Smooth muscle cell of the umbilical artery (primary cell): ENCODE data around the gene HDAC3. TPM values are rescaled to one million over a fixed set of nuclear protein-coding genes. Genes with fewer than 3 reads are reported as not detected.

Experiments
- total RNA-seq: library from RNA; depleted of rRNA; stranded (reverse); fragments of >200 nt; gene quantifications from 2 replicates; pipeline ENCODE4 v1.2.3, GENCODE V29; 2014

Gene HDAC3
- 44.2 and 49.2 TPM in 2 replicates for total RNA-seq

GRCh38 chr5:141636413-141637122, at the start of gene HDAC3, which contains the start of gene RELL2:
Gene HDAC3, minus strand, starts transcription at chr5:141636849. Its CDS starts 59 bp downstream, at chr5:141636790.
Gene RELL2, plus strand, starts transcription at chr5:141636997. Its CDS starts 1,229 bp downstream, at chr5:141638226.

GRCh38 chr5:141681695-141682641, 45.3 kb upstream of the HDAC3 start, which contains the start of gene ARAP3:
Gene ARAP3, minus strand, starts transcription at chr5:141682230. Its CDS starts 1,744 bp downstream, at chr5:141680486.

DNA sequence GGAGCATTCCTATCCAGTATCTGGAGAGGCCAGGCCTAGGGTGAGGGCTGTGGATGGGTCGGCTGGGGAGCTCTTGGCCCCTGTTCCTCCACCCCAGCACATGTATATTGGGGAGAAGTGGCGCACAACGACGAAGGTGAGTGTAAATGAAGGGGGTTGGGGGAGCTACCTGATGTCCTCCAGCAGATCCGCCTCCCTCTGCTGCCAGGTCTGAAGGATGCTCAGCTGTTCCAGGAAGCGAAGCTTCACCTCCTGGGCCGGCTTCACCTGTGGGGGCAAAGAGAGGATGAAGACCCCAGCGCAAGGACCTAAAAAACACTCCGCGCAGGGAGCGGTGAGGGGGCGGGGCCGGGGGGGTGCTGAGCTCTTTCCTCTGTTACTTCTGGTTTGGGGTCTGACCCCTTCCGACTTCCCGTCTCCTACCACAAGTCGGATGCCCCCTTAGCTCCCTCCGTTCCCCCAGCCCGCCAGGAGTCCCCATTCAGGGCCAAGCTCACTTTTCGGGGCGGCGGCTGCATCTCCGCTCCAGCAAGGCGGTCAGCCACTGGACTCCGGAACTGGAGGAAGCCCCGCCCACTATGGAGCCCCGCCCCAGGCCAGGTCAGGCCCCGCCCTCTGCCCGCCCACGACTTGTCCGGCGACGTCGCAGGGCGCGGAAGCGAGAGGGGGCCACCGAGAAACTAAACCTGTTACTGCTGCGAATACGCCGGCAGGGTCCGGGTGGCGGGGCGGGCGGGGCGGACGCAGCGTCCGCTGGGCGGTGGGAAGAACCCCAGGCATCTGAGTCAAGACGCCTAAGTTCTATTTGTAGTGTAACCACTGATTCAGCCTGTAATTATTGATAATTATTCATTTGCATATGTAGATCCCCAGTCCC, 14.4 kb upstream of the HDAC3 start, which contains the start of gene FCHSD1:
TSS of gene FCHSD1 (minus strand) at position 568 of the 877 bp plus-strand sequence. CDS start at position 518, 50 bp downstream.

GRCh38 chr5:141618804-141619554, 17.7 kb downstream of the HDAC3 start, which contains the start of gene DIAPH1:
Gene DIAPH1, minus strand, starts transcription at chr5:141619000. Its CDS starts 86 bp downstream, at chr5:141618914.

Other genes with a start within 250 kb of the HDAC3 start
- gene PCDHGB4, start 249.2 kb downstream of the HDAC3 start, total RNA-seq: 25.5 and 27.3 TPM in 2 replicates
- gene PCDHGA8, start 244.2 kb downstream of the HDAC3 start, total RNA-seq: 2.8 and 3.0 TPM in 2 replicates
- 30.9 and 34.3 TPM in 2 replicates for gene PCDHGB5, start 238.9 kb downstream of the HDAC3 start, total RNA-seq
- 3.6 and 4.5 TPM in 2 replicates for gene PCDHGA9, start 234.1 kb downstream of the HDAC3 start, total RNA-seq
- gene PCDHGB6, start 228.8 kb downstream of the HDAC3 start, total RNA-seq: 2.4 and 2.8 TPM in 2 replicates
- 6.8 and 8.6 TPM in 2 replicates for gene PCDHGA10, start 223.9 kb downstream of the HDAC3 start, total RNA-seq
- gene PCDHGB7, start 219.2 kb downstream of the HDAC3 start, total RNA-seq: 8.3 and 10.1 TPM in 2 replicates
- gene PCDHGA11, start 215.8 kb downstream of the HDAC3 start, total RNA-seq: 12.5 and 19.4 TPM in 2 replicates
- gene PCDHGA12, start 206.3 kb downstream of the HDAC3 start, total RNA-seq: 16.3 and 33.7 TPM in 2 replicates
- gene PCDHGC3, start 160.9 kb downstream of the HDAC3 start, total RNA-seq: 38.6 and 69.3 TPM in 2 replicates
- 2.4 and 3.5 TPM in 2 replicates for gene PCDHGC4, start 151.8 kb downstream of the HDAC3 start, total RNA-seq
- 2.4 and 10.2 TPM in 2 replicates for gene PCDHGC5, start 147.8 kb downstream of the HDAC3 start, total RNA-seq
- gene DIAPH1, start 17.8 kb downstream of the HDAC3 start, total RNA-seq: 14.0 and 53.9 TPM in 2 replicates
- gene RELL2, start 148 bp upstream of the HDAC3 start, total RNA-seq: 3.9 and 7.0 TPM in 2 replicates
- 39.2 and 61.7 TPM in 2 replicates for gene FCHSD1, start 14.6 kb upstream of the HDAC3 start, total RNA-seq
- gene ARAP3, start 45.4 kb upstream of the HDAC3 start, total RNA-seq: 8.9 and 14.5 TPM in 2 replicates
- 0.60 and 0.89 TPM in 2 replicates for gene PCDH1, start 241.6 kb upstream of the HDAC3 start, total RNA-seq